OCI-LY1 (cell line): Measurements from ENCODE around the gene PRKRA.

Experiments used
- EZH2 ChIP-seq: fragments of 200-600 bp; sonication (generic), shearing (Covaris generic); IDR thresholded peaks from 2 replicates; pipeline ENCODE4 v1.8.0; 2017; ENCODE audit warnings: borderline replicate concordance, mixed run types, mild to moderate bottlenecking, antibody characterized with exemption, low read length, moderate library complexity, mixed read lengths
- TF ChIP-seq, protein P1 (sequence below): fragments of 200-600 bp; sonication (generic), shearing (Covaris generic); IDR thresholded peaks from 2 replicates; pipeline ENCODE4 v1.5.1; 2017; ENCODE audit warnings: mild to moderate bottlenecking, antibody characterized with exemption, low read length, moderate library complexity, mixed read lengths

DNA sequence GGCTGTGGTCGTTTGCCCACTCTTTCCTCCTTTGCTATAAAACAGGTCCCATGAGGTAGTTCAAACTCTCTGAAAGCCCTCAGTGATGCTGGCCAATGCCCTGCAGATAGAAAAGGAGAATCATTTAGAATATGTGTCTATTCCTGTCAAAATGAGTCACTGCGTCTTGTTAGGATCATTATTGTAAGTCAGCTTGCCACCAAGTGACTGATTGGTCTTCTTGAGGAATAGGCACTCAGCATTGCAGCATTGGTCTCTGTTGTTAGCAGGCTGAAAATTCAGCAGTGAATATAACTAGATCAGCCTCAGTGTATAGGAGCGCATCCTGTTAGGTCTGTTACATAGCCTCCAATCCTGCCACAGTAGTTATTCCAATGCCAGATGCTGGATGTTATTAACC is 28.9 kb downstream of the PRKRA start:
- TF ChIP-seq, protein P1, sequence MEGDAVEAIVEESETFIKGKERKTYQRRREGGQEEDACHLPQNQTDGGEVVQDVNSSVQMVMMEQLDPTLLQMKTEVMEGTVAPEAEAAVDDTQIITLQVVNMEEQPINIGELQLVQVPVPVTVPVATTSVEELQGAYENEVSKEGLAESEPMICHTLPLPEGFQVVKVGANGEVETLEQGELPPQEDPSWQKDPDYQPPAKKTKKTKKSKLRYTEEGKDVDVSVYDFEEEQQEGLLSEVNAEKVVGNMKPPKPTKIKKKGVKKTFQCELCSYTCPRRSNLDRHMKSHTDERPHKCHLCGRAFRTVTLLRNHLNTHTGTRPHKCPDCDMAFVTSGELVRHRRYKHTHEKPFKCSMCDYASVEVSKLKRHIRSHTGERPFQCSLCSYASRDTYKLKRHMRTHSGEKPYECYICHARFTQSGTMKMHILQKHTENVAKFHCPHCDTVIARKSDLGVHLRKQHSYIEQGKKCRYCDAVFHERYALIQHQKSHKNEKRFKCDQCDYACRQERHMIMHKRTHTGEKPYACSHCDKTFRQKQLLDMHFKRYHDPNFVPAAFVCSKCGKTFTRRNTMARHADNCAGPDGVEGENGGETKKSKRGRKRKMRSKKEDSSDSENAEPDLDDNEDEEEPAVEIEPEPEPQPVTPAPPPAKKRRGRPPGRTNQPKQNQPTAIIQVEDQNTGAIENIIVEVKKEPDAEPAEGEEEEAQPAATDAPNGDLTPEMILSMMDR, result no peak
- no peak for TF ChIP-seq EZH2
